Activated CD4-positive, alpha-beta memory T cell treated with anti-CD3 and anti-CD28 coated beads, Interleukin-2, amount 10 ng/mL, durations not matched to agents 7 days and 5 days (primary cell): ENCODE measurements around the gene ZNF528. TPM values are rescaled to one million over a fixed set of nuclear protein-coding genes. Genes with fewer than 3 reads are reported as not detected.

ENCODE experiments used
- CTCF ChIA-PET: fragments of 350-600 bp; sonication (Branson Sonifier 250); formaldehyde crosslinking; loops from one replicate; lab custom pipeline; 2021; ENCODE audit warnings: antibody characterized with exemption, inconsistent platforms; lab: Charles Lee
- POLR2A ChIA-PET: fragments of 350-600 bp; sonication (Branson Sonifier 250); formaldehyde crosslinking; loops from one replicate; lab custom pipeline; 2021; ENCODE audit warnings: antibody characterized with exemption; lab: Charles Lee
- DNase-seq: peaks from one replicate; pipeline ENCODE4 v3.0.0-alpha.2; 2020
- H3K27ac Mint-ChIP-seq: one replicate; pipeline ENCODE4 v1.8.0; 2021; ENCODE audit warnings: mild to moderate bottlenecking, mixed read lengths
- H3K27me3 Mint-ChIP-seq: one replicate; pipeline ENCODE4 v1.8.0; 2021; ENCODE audit warnings: mixed read lengths
- H3K36me3 Mint-ChIP-seq: one replicate; pipeline ENCODE4 v1.8.0; 2021; ENCODE audit warnings: low read depth, mixed read lengths
- H3K4me1 Mint-ChIP-seq: one replicate; pipeline ENCODE4 v1.8.0; 2021; ENCODE audit warnings: mixed read lengths
- H3K4me3 Mint-ChIP-seq: one replicate; pipeline ENCODE4 v1.8.0; 2021; ENCODE audit warnings: mild to moderate bottlenecking, mixed read lengths
- H3K9me3 Mint-ChIP-seq: one replicate; pipeline ENCODE4 v1.8.0; 2021; ENCODE audit warnings: mixed read lengths
- total RNA-seq, 2 experiments: library from RNA; stranded (reverse); gene quantifications; one replicate each; pipeline ENCODE4 v1.2.3, GENCODE V29; 2021

ZNF528 gene
- total RNA-seq, 2 experiments from 2014 or later, result 10.8 to 11.7 TPM

- H3K27ac Mint-ChIP-seq, result peak within 1 kb of the TSS; percentile 64
- H3K27me3 Mint-ChIP-seq, result no peaks in the 10 kb centered on the region
Observed at GRCh38 chr19:52453324-52454094, 55.9 kb downstream of the ZNF528 start, which contains the start of gene ZNF578. TSS of gene ZNF578 (plus strand) at chr19:52453553. CDS start at chr19:52501846, 48,293 bp downstream.

GRCh38 chr19:52464798-52465470 is 67.3 kb downstream of the ZNF528 start:
- CTCF ChIA-PET, result no interaction called here
- H3K27ac Mint-ChIP-seq, result no peak overlapping the region
- H3K4me3 Mint-ChIP-seq, result no peak overlapping the region
- H3K4me1 Mint-ChIP-seq, result no peaks in the 10 kb centered on the region
- H3K9me3 Mint-ChIP-seq, result peaks cover 63% of the 10 kb centered on the region
- no peak for DNase-seq
- no peaks in the 10 kb centered on the region for H3K27me3 Mint-ChIP-seq
- POLR2A ChIA-PET, result no interaction called here
- no peaks in the 10 kb centered on the region for H3K36me3 Mint-ChIP-seq

More at GRCh38 chr19:52453324-52454094, 55.9 kb downstream of the ZNF528 start, which contains the start of gene ZNF578:
- Mint-ChIP-seq H3K4me1 (peaks cover 16% of the 10 kb centered on the region), H3K4me3 (peak within 1 kb of the TSS; percentile 69), H3K9me3 (peaks cover 65% of the 10 kb centered on the region), H3K36me3 (peaks cover 51% of the 10 kb centered on the region)
- ChIA-PET POLR2A (no interaction called here), CTCF (no interaction called here)
- peak; percentile 76 for DNase-seq

Other genes with a start within 250 kb of the ZNF528 start
- 10 to 100 TPM; 17.3 to 18.0 TPM for gene ZNF836, start 226.2 kb upstream of the ZNF528 start, total RNA-seq
- gene PPP2R1A, start 207.8 kb upstream of the ZNF528 start, total RNA-seq, result 100 to 1,000 TPM; 203 to 209 TPM
- gene ZNF766, start 128.3 kb upstream of the ZNF528 start, total RNA-seq, result 10 to 100 TPM; 23.3 to 24.1 TPM
- gene ZNF480, start 100.7 kb upstream of the ZNF528 start, total RNA-seq, result 10 to 100 TPM; 12.4 to 14.0 TPM
- gene ZNF610, start 61.6 kb upstream of the ZNF528 start, total RNA-seq, result 1 to 10 TPM; 1.2 to 1.4 TPM
- gene ZNF880, start 27.9 kb upstream of the ZNF528 start, total RNA-seq, result 10 to 100 TPM; 15.5 to 15.9 TPM
- gene ZNF534, start 31.3 kb downstream of the ZNF528 start, total RNA-seq, result not detected
- gene ZNF578, start 55.7 kb downstream of the ZNF528 start, total RNA-seq, result 1 to 10 TPM in 1 of 2 experiments, under 1 TPM in 1; 0.95 to 1.2 TPM
- gene ZNF808, start 129.8 kb downstream of the ZNF528 start, total RNA-seq, result 10 to 100 TPM; 36.7 to 42.6 TPM
- gene ZNF701, start 172.4 kb downstream of the ZNF528 start, total RNA-seq, result 10 to 100 TPM; 29.7 to 30.5 TPM
- 10 to 100 TPM; 49.1 to 49.7 TPM for gene ZNF83, start 240.5 kb downstream of the ZNF528 start, total RNA-seq